Dedifferentiated amniotic fluid mesenchymal stem cell (primary cell): ENCODE results near the gene ZNF892.
A peak's percentile ranks its signal among the peaks of the same experiment; 100 is the strongest.
"Not testable (repeated sequence)": the region's sequence is repeated elsewhere in the genome, so short reads cannot be mapped to it uniquely, and the experiment has no call there.

ENCODE experiments used
- DNase-seq: peaks from one replicate; pipeline ENCODE4 v3.0.0-alpha.2; 2016; ENCODE audit errors: extremely low spot score

Gene ZNF892

DNA sequence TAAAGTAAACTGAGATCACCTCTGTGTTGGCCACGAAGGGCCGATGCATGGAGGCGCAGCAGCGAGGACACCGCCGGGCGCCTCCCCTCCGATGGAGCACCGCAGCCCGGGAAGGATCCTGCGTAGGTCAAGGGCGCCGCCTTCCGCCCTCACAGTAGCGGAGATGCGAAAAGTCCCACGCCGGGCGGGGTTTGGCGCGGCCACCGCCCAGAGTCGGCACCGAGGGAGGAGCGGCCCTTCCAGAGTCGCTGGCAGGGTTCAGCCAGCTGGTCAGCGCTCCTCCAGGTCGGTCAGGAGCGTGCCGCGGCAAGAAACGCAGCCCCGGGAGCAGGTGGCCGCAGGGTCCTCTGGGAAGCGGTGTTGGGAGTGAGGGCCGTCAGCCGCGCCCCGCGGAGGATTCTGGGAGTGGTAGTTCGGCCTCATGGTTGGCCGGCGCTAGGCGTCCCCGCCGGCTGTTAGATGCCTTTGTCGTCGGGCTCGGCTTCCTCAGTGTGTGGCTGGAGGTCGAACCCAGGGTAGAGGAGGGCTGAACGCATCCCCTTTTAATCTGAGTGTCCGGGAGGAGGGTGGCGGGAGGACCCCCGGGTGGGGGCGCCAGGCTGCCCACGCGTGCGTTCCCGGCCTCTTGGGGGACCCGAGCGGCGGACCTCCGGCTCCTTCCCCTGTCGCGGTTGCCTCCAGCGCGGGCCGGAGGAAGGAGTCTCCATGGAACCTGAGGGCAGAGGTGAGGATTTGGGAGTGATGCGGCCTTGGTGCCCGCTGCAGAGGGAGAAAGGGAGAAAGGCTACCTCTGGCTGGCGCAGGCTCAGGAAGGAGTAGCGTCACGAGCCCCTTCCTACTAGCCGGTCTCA is at the start of gene ZNF892:
ZNF892 (plus strand) TSS at position 411 of the 851 bp plus-strand sequence; CDS start at position 706, 295 bp downstream.
- peak; percentile 80 for DNase-seq

DNA sequence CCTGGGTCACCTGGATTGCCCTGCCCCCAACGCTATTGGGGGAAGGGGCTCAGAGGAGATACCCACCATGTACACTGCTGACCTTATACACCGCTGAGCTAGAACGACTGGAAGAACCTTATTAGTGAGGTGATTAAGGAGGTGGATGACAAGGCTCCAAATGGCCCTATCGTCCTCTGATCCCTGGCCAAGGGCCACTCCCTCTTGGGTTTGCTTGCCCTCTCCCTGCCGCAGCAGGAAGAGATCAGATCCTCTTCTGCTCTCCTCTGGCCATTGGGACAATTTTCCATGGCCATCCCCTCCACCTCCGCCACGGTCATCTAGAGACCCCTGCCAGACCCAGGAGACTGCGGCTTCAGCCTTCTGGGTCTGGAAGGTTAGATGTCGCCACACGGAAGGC is 48.9 kb upstream of the ZNF892 start:
- no peak for DNase-seq

DNA sequence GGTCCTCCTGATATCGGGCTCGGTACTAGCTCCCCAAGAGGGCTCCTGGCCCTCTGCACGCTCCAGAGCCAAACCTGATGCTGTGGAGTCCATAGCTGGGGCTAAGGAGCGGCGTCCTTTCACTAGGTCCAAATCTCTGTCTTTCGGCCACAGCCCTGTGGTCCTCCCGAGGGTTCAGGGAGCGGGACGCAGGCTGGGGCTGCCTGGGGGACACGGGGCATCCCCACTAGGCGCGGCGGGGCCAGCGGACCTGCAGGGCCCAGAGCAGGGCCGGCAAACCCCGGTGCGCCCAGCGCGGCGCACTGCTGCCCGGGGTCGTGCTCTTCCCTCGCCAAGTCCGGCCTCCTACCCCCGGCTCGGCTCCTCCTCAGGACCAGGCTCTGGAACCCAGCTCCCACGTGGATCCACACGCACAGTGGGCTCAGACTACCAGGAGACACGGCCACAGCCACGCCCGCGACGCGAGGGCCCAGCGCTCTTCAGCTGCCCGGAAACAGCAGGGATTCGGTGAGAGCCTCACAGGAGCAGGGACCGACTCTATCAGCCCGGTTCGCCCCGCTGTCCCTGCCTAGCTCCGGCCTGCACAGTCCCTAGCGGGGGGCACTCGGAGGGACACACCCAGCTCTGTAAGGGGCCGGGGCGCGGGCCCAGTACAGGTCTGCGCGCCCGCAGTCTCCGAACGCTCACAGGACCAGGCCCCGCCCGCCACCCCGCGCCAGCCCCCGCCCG is 48.3 kb upstream of the ZNF892 start:
- no peak for DNase-seq

GRCh38 chr2:95159690-95160449 is 47.5 kb upstream of the ZNF892 start, which contains the start of gene ZNF514:
Gene ZNF514, minus strand, starts transcription at chr2:95159848. Its CDS starts 6,595 bp downstream, at chr2:95153253.
- DNase-seq, result peak; percentile 36

DNA sequence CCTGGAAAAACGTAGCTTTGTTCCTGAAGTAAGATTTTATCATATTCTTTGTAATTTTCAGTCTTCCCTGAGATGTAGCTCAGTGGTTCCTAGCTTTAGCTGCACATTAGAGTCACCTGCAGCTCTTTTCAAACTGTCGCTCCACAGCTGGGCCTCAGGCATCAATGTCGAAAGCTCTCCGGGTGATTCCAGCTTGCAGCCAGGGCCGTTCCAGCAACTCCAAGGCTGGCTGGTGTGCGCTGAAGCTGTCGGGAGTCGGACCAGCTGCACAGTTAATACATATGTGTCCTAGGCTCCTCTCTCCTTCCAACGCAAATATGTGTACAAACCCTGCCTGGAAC is 42.3 kb upstream of the ZNF892 start:
- no peak for DNase-seq

GRCh38 chr2:95165371-95166064 is 41.8 kb upstream of the ZNF892 start, which contains the start of gene ZNF2:
Gene ZNF2, plus strand, starts transcription at chr2:95165809. Its CDS starts 10,418 bp downstream, at chr2:95176227.
- DNase-seq, result peak; percentile 97

GRCh38 chr2:95166065-95166763 is 41.1 kb upstream of the ZNF892 start:
- DNase-seq, result no peak

- DNase-seq, result no peak
These were observed 35.4 kb upstream of the ZNF892 start for GRCh38 chr2:95171902-95172301.

GRCh38 chr2:95174031-95174542 is 33.2 kb upstream of the ZNF892 start:
- DNase-seq, result no peak

DNA sequence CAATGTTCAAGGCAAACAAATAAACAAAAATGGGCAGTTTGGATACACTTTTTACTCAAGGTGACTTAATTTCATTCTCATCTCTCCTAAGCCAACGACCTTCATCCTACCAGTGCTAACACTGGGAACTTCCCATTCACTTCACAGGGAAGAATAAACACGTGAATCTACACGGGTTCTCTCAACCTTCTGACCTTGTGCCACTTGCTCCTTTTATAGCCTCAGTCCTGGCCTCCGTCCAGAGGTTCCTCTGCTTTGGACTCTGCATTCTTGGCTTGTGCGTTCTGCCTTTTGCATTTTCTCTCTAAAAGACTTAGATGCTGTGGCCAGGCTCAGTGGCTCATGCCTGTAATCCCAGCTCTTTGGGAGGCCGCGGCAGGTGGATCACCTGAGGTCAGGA is 27.9 kb upstream of the ZNF892 start:
- no peak for DNase-seq

DNA sequence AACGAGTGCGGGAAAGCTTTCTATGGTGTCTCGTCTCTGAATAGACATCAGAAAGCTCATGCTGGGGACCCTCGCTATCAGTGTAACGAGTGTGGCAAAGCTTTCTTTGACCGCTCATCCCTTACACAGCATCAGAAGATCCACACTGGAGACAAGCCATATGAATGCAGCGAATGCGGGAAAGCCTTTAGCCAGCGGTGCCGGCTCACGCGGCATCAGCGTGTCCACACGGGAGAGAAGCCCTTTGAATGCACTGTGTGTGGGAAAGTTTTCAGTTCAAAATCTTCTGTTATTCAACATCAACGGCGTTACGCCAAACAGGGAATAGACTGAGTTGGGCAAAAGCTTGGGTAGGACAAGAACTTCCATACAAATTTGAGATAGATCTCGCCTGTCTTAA is 25.5 kb upstream of the ZNF892 start:
- no peak for DNase-seq

DNA sequence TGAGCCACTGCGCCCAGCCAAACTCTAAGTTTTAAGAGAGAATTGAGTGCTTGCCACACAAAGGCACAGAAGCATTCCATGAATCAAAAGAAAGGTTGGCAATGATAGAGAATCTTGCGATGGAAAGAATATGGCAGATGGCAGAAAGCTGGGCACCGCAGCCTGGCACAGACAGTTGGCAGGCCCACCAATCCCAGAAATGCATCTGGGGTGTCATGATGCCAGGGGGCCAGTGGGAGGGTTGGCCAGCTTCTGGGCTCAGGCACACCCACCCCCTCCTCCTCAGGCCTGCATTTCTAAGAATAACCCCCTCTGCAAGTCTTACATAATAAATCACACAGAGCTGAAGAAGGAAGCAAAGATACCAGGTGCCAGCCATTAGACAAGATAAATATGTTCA is 22.1 kb upstream of the ZNF892 start:
- DNase-seq, result no peak

DNA sequence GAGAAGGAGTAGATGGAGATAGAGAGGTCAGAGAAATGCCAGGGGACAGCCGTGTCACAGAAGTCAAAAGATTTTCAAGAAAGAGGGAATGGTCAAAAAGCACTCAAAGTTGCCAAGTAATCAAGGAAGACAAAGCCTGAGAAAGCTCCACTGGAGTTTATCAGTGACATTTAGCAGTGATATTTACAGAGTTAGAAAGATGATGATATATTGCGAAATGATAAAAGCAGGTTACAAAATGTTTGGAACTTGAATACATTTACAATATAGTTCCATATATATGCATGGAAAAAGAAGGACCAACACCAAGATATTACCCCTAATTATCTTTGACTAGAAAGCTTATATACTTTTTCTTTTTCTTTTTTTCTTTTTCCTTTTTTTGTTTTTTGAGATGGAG is 21.3 kb upstream of the ZNF892 start:
- no peak for DNase-seq

GRCh38 chr2:95192956-95193355 is 14.4 kb upstream of the ZNF892 start:
- not testable (repeated sequence) for DNase-seq

GRCh38 chr2:95203911-95204310 is 3.4 kb upstream of the ZNF892 start:
- DNase-seq, result no peak

DNA sequence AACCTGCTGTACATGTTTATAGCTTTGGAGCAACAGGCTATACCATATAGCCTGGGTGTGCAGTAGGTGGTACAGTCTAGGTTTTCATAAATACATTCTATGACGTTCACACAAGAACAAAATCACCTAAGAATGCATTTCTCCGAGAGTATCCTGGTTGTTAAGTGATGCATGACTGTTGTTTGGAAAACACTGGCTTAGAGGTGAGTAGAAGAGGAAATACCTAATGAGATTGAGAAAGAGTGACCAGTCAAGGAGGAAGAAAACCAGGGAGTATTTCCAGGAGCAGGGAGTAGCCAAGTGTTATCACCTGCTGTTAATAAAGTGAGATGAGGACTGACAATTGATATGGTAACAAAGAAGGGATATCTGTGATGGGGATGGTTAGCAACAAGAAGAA is 2.9 kb upstream of the ZNF892 start:
- no peak for DNase-seq

- DNase-seq, result no peak
These were observed 1.2 kb upstream of the ZNF892 start for GRCh38 chr2:95206096-95206495.

GRCh38 chr2:95208106-95208505 is 785 bp downstream of the ZNF892 start:
- DNase-seq, result peak; percentile 24

DNA sequence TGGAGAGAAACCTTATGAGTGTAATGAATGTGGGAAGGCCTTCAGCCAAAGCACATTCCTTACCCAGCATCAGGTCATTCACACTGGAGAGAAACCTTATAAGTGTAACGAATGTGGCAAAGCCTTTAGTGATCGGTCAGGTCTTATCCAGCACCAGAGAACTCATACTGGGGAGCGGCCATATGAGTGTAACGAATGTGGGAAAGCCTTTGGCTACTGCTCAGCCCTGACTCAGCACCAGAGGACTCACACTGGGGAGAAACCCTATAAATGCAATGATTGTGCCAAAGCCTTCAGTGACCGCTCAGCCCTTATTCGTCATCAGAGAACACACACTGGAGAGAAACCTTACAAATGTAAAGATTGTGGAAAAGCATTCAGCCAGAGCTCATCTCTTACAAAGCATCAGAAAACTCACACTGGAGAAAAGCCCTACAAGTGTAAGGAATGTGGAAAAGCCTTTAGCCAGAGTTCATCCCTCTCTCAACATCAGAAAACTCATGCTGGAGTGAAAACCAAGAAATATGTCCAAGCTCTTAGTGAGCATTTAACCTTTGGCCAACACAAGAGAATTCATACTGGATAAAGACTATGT is 7.8 kb downstream of the ZNF892 start:
- no peak for DNase-seq

GRCh38 chr2:95220449-95220848 is 13.1 kb downstream of the ZNF892 start:
- DNase-seq, result no peak
